Astrocyte (in vitro differentiated cells and primary cell): ENCODE data around the gene SLC24A4. TPM values are rescaled to one million over a fixed set of nuclear protein-coding genes. Genes with fewer than 3 reads are reported as not detected.

Experiments
- DNase-seq: peaks from one replicate; pipeline ENCODE4 v3.0.0-alpha.2; 2010; ENCODE audit warnings: low read depth
- FAIRE-seq: peaks from 2 replicates; lab custom pipeline; 2011; peaks lifted over from hg19 to GRCh38; lab: Jason Lieb, UNC
- H2AFZ ChIP-seq: 2 replicates; pipeline ENCODE4 v1.6.0; 2012; ENCODE audit warnings: low read depth, low read length, inconsistent platforms
- H3K27ac ChIP-seq: 2 replicates; pipeline ENCODE4 v1.5.1; 2011; ENCODE audit warnings: low read depth, low read length, inconsistent platforms
- H3K27me3 ChIP-seq: 2 replicates; pipeline ENCODE4 v1.6.0; 2011; ENCODE audit warnings: low read length, inconsistent platforms; ENCODE audit not compliant: insufficient read depth
- H3K36me3 ChIP-seq: 2 replicates; pipeline ENCODE4 v1.5.1; 2011; ENCODE audit warnings: low read length, inconsistent platforms; ENCODE audit not compliant: insufficient read depth
- H3K4me1 ChIP-seq: 2 replicates; pipeline ENCODE4 v1.5.1; 2011; ENCODE audit warnings: low read length, inconsistent platforms; ENCODE audit not compliant: insufficient read depth
- H3K4me2 ChIP-seq: 2 replicates; pipeline ENCODE4 v1.6.0; 2012; ENCODE audit warnings: low read length, inconsistent platforms
- H3K4me3 ChIP-seq: 2 replicates; pipeline ENCODE4 v1.5.1; 2011; ENCODE audit warnings: low read depth, mild to moderate bottlenecking, low read length, inconsistent platforms; ENCODE audit not compliant: insufficient read depth
- H3K79me2 ChIP-seq: 2 replicates; pipeline ENCODE4 v1.6.0; 2012; ENCODE audit warnings: mild to moderate bottlenecking, low read length, inconsistent platforms; ENCODE audit not compliant: insufficient read depth
- H3K9ac ChIP-seq: 2 replicates; pipeline ENCODE4 v1.6.0; 2012; ENCODE audit warnings: mild to moderate bottlenecking, low read length, inconsistent platforms
- H3K9me3 ChIP-seq: 2 replicates; pipeline ENCODE4 v1.5.1; 2012; ENCODE audit warnings: low read depth, mild to moderate bottlenecking, low read length, inconsistent platforms; ENCODE audit not compliant: insufficient read depth
- H4K20me1 ChIP-seq: 2 replicates; pipeline ENCODE4 v1.6.0; 2012; ENCODE audit warnings: low read length, inconsistent platforms; ENCODE audit not compliant: insufficient read depth
- H3K27ac Mint-ChIP-seq: one replicate; pipeline ENCODE4 v1.8.0; 2021; ENCODE audit warnings: mild to moderate bottlenecking, mixed read lengths; ENCODE audit not compliant: unreplicated experiment
- H3K27me3 Mint-ChIP-seq: one replicate; pipeline ENCODE4 v1.8.0; 2021; ENCODE audit warnings: low read depth, mixed read lengths; ENCODE audit not compliant: unreplicated experiment
- H3K36me3 Mint-ChIP-seq: one replicate; pipeline ENCODE4 v1.8.0; 2021; ENCODE audit warnings: low read depth, mixed read lengths; ENCODE audit not compliant: unreplicated experiment
- H3K4me1 Mint-ChIP-seq: one replicate; pipeline ENCODE4 v1.8.0; 2021; ENCODE audit warnings: low read depth, mixed read lengths; ENCODE audit not compliant: unreplicated experiment
- H3K4me3 Mint-ChIP-seq: one replicate; pipeline ENCODE4 v1.8.0; 2021; ENCODE audit warnings: mild to moderate bottlenecking, moderate library complexity, mixed read lengths; ENCODE audit not compliant: unreplicated experiment
- H3K9me3 Mint-ChIP-seq: one replicate; pipeline ENCODE4 v1.8.0; 2021; ENCODE audit warnings: mild to moderate bottlenecking, mixed read lengths; ENCODE audit not compliant: unreplicated experiment
- EZH2 ChIP-seq: IDR thresholded peaks from 2 replicates; pipeline ENCODE4 v1.6.1; 2012; ENCODE audit warnings: mild to moderate bottlenecking, low read length, inconsistent platforms; ENCODE audit not compliant: insufficient read depth
- total RNA-seq: library from RNA; stranded (reverse); gene quantifications from 2 replicates; pipeline ENCODE4 v1.2.1, GENCODE V29; 2021
- TF ChIP-seq, protein P1 (sequence below): IDR thresholded peaks from 2 replicates; pipeline ENCODE4 v1.5.1; 2011; ENCODE audit warnings: low read depth, mild to moderate bottlenecking, inconsistent platforms, low read length, moderate library complexity; ENCODE audit not compliant: insufficient read depth

SLC24A4 gene
- total RNA-seq, 1 donor from 2014 or later, result not detected

GRCh38 chr14:92366237-92366636, 43.3 kb downstream of the SLC24A4 start:
- Mint-ChIP-seq H3K4me3 (no peak overlapping the region), H3K27me3 (peaks cover 58% of the 10 kb centered on the region), H3K9me3 (peaks cover 8% of the 10 kb centered on the region), H3K4me1 (no peaks in the 10 kb centered on the region), H3K36me3 (no peaks in the 10 kb centered on the region), H3K27ac (no peak overlapping the region)
- Histone ChIP-seq H3K9me3 (no peaks in the 10 kb centered on the region), H4K20me1 (no peaks in the 10 kb centered on the region), H2AFZ (no peak overlapping the region), H3K79me2 (no peaks in the 10 kb centered on the region), H3K27me3 (peaks cover 4% of the 10 kb centered on the region), H3K36me3 (no peaks in the 10 kb centered on the region), H3K27ac (no peak overlapping the region), H3K4me2 (no peak overlapping the region), H3K4me1 (no peaks in the 10 kb centered on the region), H3K9ac (no peak overlapping the region), H3K4me3 (no peak overlapping the region)
- TF ChIP-seq, protein P1, sequence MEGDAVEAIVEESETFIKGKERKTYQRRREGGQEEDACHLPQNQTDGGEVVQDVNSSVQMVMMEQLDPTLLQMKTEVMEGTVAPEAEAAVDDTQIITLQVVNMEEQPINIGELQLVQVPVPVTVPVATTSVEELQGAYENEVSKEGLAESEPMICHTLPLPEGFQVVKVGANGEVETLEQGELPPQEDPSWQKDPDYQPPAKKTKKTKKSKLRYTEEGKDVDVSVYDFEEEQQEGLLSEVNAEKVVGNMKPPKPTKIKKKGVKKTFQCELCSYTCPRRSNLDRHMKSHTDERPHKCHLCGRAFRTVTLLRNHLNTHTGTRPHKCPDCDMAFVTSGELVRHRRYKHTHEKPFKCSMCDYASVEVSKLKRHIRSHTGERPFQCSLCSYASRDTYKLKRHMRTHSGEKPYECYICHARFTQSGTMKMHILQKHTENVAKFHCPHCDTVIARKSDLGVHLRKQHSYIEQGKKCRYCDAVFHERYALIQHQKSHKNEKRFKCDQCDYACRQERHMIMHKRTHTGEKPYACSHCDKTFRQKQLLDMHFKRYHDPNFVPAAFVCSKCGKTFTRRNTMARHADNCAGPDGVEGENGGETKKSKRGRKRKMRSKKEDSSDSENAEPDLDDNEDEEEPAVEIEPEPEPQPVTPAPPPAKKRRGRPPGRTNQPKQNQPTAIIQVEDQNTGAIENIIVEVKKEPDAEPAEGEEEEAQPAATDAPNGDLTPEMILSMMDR, result no peak
- no peak for TF ChIP-seq EZH2
- DNase-seq (no peak), FAIRE-seq (no peak)

- Histone ChIP-seq H3K27ac (no peak overlapping the region), H3K4me1 (no peaks in the 10 kb centered on the region), H3K9ac (no peak overlapping the region), H3K4me2 (no peak overlapping the region), H3K4me3 (no peak overlapping the region), H3K36me3 (no peaks in the 10 kb centered on the region), H3K9me3 (no peaks in the 10 kb centered on the region), H2AFZ (no peak overlapping the region), H3K27me3 (peaks cover 2% of the 10 kb centered on the region), H4K20me1 (no peaks in the 10 kb centered on the region), H3K79me2 (no peaks in the 10 kb centered on the region)
- DNase-seq, result no peak
- no peak overlapping the region for H3K27ac Mint-ChIP-seq
- H3K9me3 Mint-ChIP-seq, result peaks cover 7% of the 10 kb centered on the region
- no peak for FAIRE-seq
- no peaks in the 10 kb centered on the region for H3K36me3 Mint-ChIP-seq
- H3K27me3 Mint-ChIP-seq, result peaks cover 40% of the 10 kb centered on the region
- TF ChIP-seq, protein P1, result no peak
- TF ChIP-seq EZH2, result no peak
- H3K4me1 Mint-ChIP-seq, result no peaks in the 10 kb centered on the region
- no peak overlapping the region for H3K4me3 Mint-ChIP-seq
Observed at GRCh38 chr14:92368001-92368400, 45.0 kb downstream of the SLC24A4 start.

GRCh38 chr14:92369097-92369496, 46.1 kb downstream of the SLC24A4 start:
- FAIRE-seq, result no peak
- H3K9me3 Mint-ChIP-seq, result peaks cover 7% of the 10 kb centered on the region

More at GRCh38 chr14:92369097-92369496, 46.1 kb downstream of the SLC24A4 start:
- H3K4me1 Mint-ChIP-seq, result peaks cover 4% of the 10 kb centered on the region
- no peak overlapping the region for H2AFZ ChIP-seq
- H3K4me1 ChIP-seq, result no peaks in the 10 kb centered on the region
- H3K27ac Mint-ChIP-seq, result no peak overlapping the region
- no peak overlapping the region for H3K4me3 Mint-ChIP-seq
- no peak for DNase-seq
- H3K9ac ChIP-seq, result no peak overlapping the region
- peaks cover 30% of the 10 kb centered on the region for H3K27me3 Mint-ChIP-seq
- H3K27me3 ChIP-seq, result peaks cover 2% of the 10 kb centered on the region
- H3K27ac ChIP-seq, result no peak overlapping the region
- TF ChIP-seq EZH2, result no peak
- TF ChIP-seq, protein P1, result no peak
- H3K36me3 Mint-ChIP-seq, result no peaks in the 10 kb centered on the region
- no peak overlapping the region for H3K4me2 ChIP-seq
- no peaks in the 10 kb centered on the region for H3K9me3 ChIP-seq
- no peaks in the 10 kb centered on the region for H3K36me3 ChIP-seq
- no peaks in the 10 kb centered on the region for H3K79me2 ChIP-seq
- no peaks in the 10 kb centered on the region for H4K20me1 ChIP-seq
- H3K4me3 ChIP-seq, result no peak overlapping the region
